Trophoblast cell (in vitro differentiated cells and primary cell): ENCODE data around the gene CAPSL.

Experiments
- DNase-seq, 2 donors: peaks; one replicate each; pipeline ENCODE4 v3.0.0-alpha.2; 2016
- H2AFZ ChIP-seq: 2 replicates; pipeline ENCODE4 v1.6.1; 2013; ENCODE audit warnings: low read length, moderate library complexity, mild to moderate bottlenecking; ENCODE audit not compliant: insufficient read depth, poor library complexity
- H2AK5ac ChIP-seq: 2 replicates; pipeline ENCODE4 v1.6.1; 2013; ENCODE audit warnings: mild to moderate bottlenecking, low read length
- H2BK120ac ChIP-seq: 2 replicates; pipeline ENCODE4 v1.6.1; 2013; ENCODE audit warnings: low read length, mild to moderate bottlenecking, moderate library complexity; ENCODE audit not compliant: insufficient read depth, poor library complexity
- H2BK12ac ChIP-seq: 2 replicates; pipeline ENCODE4 v1.6.1; 2013; ENCODE audit warnings: mild to moderate bottlenecking, low read length, moderate library complexity
- H2BK5ac ChIP-seq: 2 replicates; pipeline ENCODE4 v1.6.1; 2013; ENCODE audit warnings: low read length, low read depth, moderate library complexity, mild to moderate bottlenecking; ENCODE audit not compliant: poor library complexity
- H3K14ac ChIP-seq: 2 replicates; pipeline ENCODE4 v1.6.1; 2013; ENCODE audit warnings: mild to moderate bottlenecking, low read length
- H3K18ac ChIP-seq: 2 replicates; pipeline ENCODE4 v1.6.1; 2013; ENCODE audit warnings: mild to moderate bottlenecking, low read length
- H3K23ac ChIP-seq: 2 replicates; pipeline ENCODE4 v1.6.1; 2013; ENCODE audit warnings: low read length
- H3K27ac ChIP-seq: 2 replicates; pipeline ENCODE4 v1.5.1; 2013; ENCODE audit warnings: low read depth, mild to moderate bottlenecking, inconsistent platforms, low read length, moderate library complexity
- H3K27me3 ChIP-seq: 2 replicates; pipeline ENCODE4 v1.6.1; 2013; ENCODE audit warnings: inconsistent platforms, mild to moderate bottlenecking, low read length, moderate library complexity; ENCODE audit not compliant: insufficient read depth
- H3K36me3 ChIP-seq, 2 experiments: 1 replicate in 1 of 2; 2 replicates in 1 of 2; pipeline ENCODE4 v1.6.1; 2013; ENCODE audit warnings: low read length in 2 of 2, mild to moderate bottlenecking in 2 of 2, moderate library complexity in 1 of 2; ENCODE audit not compliant: insufficient read depth in 2 of 2, control insufficient read depth in 1 of 2
- H3K4ac ChIP-seq: 2 replicates; pipeline ENCODE4 v1.6.1; 2013; ENCODE audit warnings: low read depth, mild to moderate bottlenecking, low read length, moderate library complexity
- H3K4me1 ChIP-seq, 2 experiments: 1 replicate in 1 of 2; 2 replicates in 1 of 2; pipeline ENCODE4 v1.6.1; 2013; ENCODE audit warnings: low read length in 2 of 2, mild to moderate bottlenecking in 2 of 2, moderate library complexity in 1 of 2; ENCODE audit not compliant: insufficient read depth in 2 of 2, control insufficient read depth in 1 of 2
- H3K4me2 ChIP-seq: 2 replicates; pipeline ENCODE4 v1.6.1; 2013; ENCODE audit warnings: inconsistent platforms, mild to moderate bottlenecking, low read length, moderate library complexity
- H3K4me3 ChIP-seq: 2 replicates; pipeline ENCODE4 v1.5.1; 2013; ENCODE audit warnings: mild to moderate bottlenecking, low read depth, low read length, inconsistent platforms
- H3K79me1 ChIP-seq: one replicate; pipeline ENCODE4 v1.6.1; 2013; ENCODE audit warnings: low read length
- H3K79me2 ChIP-seq: 2 replicates; pipeline ENCODE4 v1.6.1; 2013; ENCODE audit warnings: low read length, mild to moderate bottlenecking; ENCODE audit not compliant: control insufficient read depth, insufficient read depth, poor library complexity
- H3K9ac ChIP-seq: 2 replicates; pipeline ENCODE4 v1.6.1; 2013; ENCODE audit warnings: mild to moderate bottlenecking, low read length
- H3K9me3 ChIP-seq: 2 replicates; pipeline ENCODE4 v1.6.1; 2013; ENCODE audit warnings: low read depth, mild to moderate bottlenecking, control low read depth, inconsistent platforms, low read length; ENCODE audit not compliant: insufficient read depth
- H4K12ac ChIP-seq: 2 replicates; pipeline ENCODE4 v1.6.1; 2013; ENCODE audit warnings: low read depth, mild to moderate bottlenecking, low read length, moderate library complexity
- H4K8ac ChIP-seq: 2 replicates; pipeline ENCODE4 v1.6.1; 2013; ENCODE audit warnings: low read depth, mild to moderate bottlenecking, low read length, moderate library complexity
- H4K91ac ChIP-seq: one replicate; pipeline ENCODE4 v1.6.1; 2013; ENCODE audit warnings: low read depth, mild to moderate bottlenecking, low read length, moderate library complexity
- WGBS: extraction: QIAGEN DNeasy Blood & Tissue Kit; methylation state at CpG from one replicate; pipeline ENCODE4 v1.1.7; 2013; ENCODE audit warnings: missing lambda C conversion rate; ENCODE audit not compliant: insufficient read length, insufficient coverage; ENCODE audit errors: extremely low coverage; 5-methylcytosine and 5-hydroxymethylcytosine counted together

The CAPSL gene

DNA sequence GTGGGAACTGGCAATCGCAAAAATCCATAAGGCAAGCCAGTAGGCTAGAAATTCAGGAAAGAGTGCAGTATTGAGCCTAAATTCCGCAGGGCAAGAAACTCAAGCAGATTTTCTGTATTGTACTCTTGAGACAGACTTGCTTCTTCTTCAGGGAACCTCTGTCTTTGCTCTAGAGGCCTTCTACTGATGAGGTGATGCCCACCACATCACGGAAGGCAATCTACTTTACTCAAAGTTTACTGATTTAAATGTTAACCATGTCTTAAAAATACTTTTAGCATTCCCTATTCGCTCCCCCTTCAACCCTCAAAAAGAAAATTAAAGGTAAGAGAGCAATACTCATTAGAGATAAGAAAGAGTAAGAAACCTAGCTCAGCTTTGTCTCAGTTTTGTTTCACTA lies 70.4 kb downstream of the CAPSL start:
- H2BK120ac ChIP-seq: no peak overlapping the region
- H3K4me3 ChIP-seq: no peak overlapping the region
- H3K23ac ChIP-seq: no peak overlapping the region
- H3K27me3 ChIP-seq: no peaks in the 10 kb centered on the region
- no peak overlapping the region for H4K91ac ChIP-seq
- H3K18ac ChIP-seq: no peak overlapping the region
- H3K4me2 ChIP-seq: no peak overlapping the region
- H3K14ac ChIP-seq: no peak overlapping the region
- H2AFZ ChIP-seq: no peak overlapping the region
- no peak overlapping the region for H3K4ac ChIP-seq
- no peak overlapping the region for H4K12ac ChIP-seq
- H3K79me1 ChIP-seq: no peaks in the 10 kb centered on the region
- H2BK12ac ChIP-seq: no peak overlapping the region
- H2BK5ac ChIP-seq: no peak overlapping the region
- no peaks in the 10 kb centered on the region for H3K79me2 ChIP-seq
- DNase-seq: no peak
- H3K27ac ChIP-seq: no peak overlapping the region
- H3K9ac ChIP-seq: no peak overlapping the region
- no CpG with 5 or more reads among the region's 4 CpGs for WGBS
- H3K9me3 ChIP-seq: no peaks in the 10 kb centered on the region
- H4K8ac ChIP-seq: no peak overlapping the region
- H3K36me3 ChIP-seq: no peaks in the 10 kb centered on the region
- H2AK5ac ChIP-seq: no peak overlapping the region
- H3K4me1 ChIP-seq: no peaks in the 10 kb centered on the region

- no peak overlapping the region for H4K91ac ChIP-seq
- H2BK120ac ChIP-seq: no peak overlapping the region
- no peak overlapping the region for H4K12ac ChIP-seq
- H3K36me3 ChIP-seq: no peaks in the 10 kb centered on the region
- H3K18ac ChIP-seq: no peak overlapping the region
- H2BK12ac ChIP-seq: no peak overlapping the region
- no peaks in the 10 kb centered on the region for H3K79me1 ChIP-seq
- H3K9me3 ChIP-seq: no peaks in the 10 kb centered on the region
- H4K8ac ChIP-seq: no peak overlapping the region
- peak; percentile 32 to 70 for DNase-seq
- no peak overlapping the region for H2AFZ ChIP-seq
- no peak overlapping the region for H3K4me3 ChIP-seq
- H3K23ac ChIP-seq: no peak overlapping the region
- peak overlapping the region; percentile 47 for H3K27ac ChIP-seq
- H3K4me1 ChIP-seq: peaks cover 0 to 3% of the 10 kb centered on the region in 2 experiments
- H3K27me3 ChIP-seq: no peaks in the 10 kb centered on the region
- H2BK5ac ChIP-seq: no peak overlapping the region
- H2AK5ac ChIP-seq: no peak overlapping the region
- no peak overlapping the region for H3K4ac ChIP-seq
- H3K14ac ChIP-seq: no peak overlapping the region
- H3K4me2 ChIP-seq: no peak overlapping the region
- H3K9ac ChIP-seq: no peak overlapping the region
- WGBS: no CpG with 5 or more reads among the region's 3 CpGs
- H3K79me2 ChIP-seq: no peaks in the 10 kb centered on the region
These were observed 75.3 kb downstream of the CAPSL start for GRCh38 chr5:35863159-35863558.

GRCh38 chr5:35862126-35862525 lies 76.3 kb downstream of the CAPSL start:
- Histone ChIP-seq H3K79me2 (no peaks in the 10 kb centered on the region), H2AK5ac (no peak overlapping the region)

GRCh38 chr5:35861718-35862117 lies 76.7 kb downstream of the CAPSL start:
- Histone ChIP-seq H3K23ac (no peak overlapping the region), H3K9ac (no peak overlapping the region), H3K79me2 (no peaks in the 10 kb centered on the region), H3K9me3 (no peaks in the 10 kb centered on the region), H4K8ac (no peak overlapping the region), H3K4me1 (peaks cover 0 to 3% of the 10 kb centered on the region in 2 experiments), H3K4me3 (no peak overlapping the region), H3K36me3 (no peaks in the 10 kb centered on the region), H2AK5ac (no peak overlapping the region), H2BK5ac (no peak overlapping the region), H2BK120ac (no peak overlapping the region), H4K12ac (no peak overlapping the region), H3K27ac (no peak overlapping the region), H3K18ac (no peak overlapping the region), H2AFZ (no peak overlapping the region), H3K27me3 (no peaks in the 10 kb centered on the region), H3K4me2 (no peak overlapping the region), H3K14ac (no peak overlapping the region), H3K4ac (no peak overlapping the region), H4K91ac (no peak overlapping the region), H3K79me1 (no peaks in the 10 kb centered on the region), H2BK12ac (no peak overlapping the region)
- DNase-seq: peak; percentile 42 to 99
- no CpG with 5 or more reads among the region's 1 CpG for WGBS

More at GRCh38 chr5:35862126-35862525, 76.3 kb downstream of the CAPSL start:
- no peak for DNase-seq
- no peak overlapping the region for H3K4ac ChIP-seq
- H3K4me2 ChIP-seq: no peak overlapping the region
- no CpG with 5 or more reads among the region's 2 CpGs for WGBS
- H2BK120ac ChIP-seq: no peak overlapping the region
- H4K8ac ChIP-seq: no peak overlapping the region
- no peak overlapping the region for H3K27ac ChIP-seq
- H2BK5ac ChIP-seq: no peak overlapping the region
- H3K36me3 ChIP-seq: no peaks in the 10 kb centered on the region
- H3K9ac ChIP-seq: no peak overlapping the region
- no peaks in the 10 kb centered on the region for H3K9me3 ChIP-seq
- peaks cover 0 to 3% of the 10 kb centered on the region in 2 experiments for H3K4me1 ChIP-seq
- no peak overlapping the region for H2BK12ac ChIP-seq
- H3K23ac ChIP-seq: no peak overlapping the region
- H4K91ac ChIP-seq: no peak overlapping the region
- no peaks in the 10 kb centered on the region for H3K79me1 ChIP-seq
- H2AFZ ChIP-seq: no peak overlapping the region
- H4K12ac ChIP-seq: no peak overlapping the region
- no peak overlapping the region for H3K4me3 ChIP-seq
- no peak overlapping the region for H3K14ac ChIP-seq
- no peaks in the 10 kb centered on the region for H3K27me3 ChIP-seq
- no peak overlapping the region for H3K18ac ChIP-seq
